Glomerular visceral epithelial cell (primary cell): ENCODE results near the gene SLC7A5.
"Not testable (repeated sequence)": the region's sequence is repeated elsewhere in the genome, so short reads cannot be mapped to it uniquely, and the experiment has no call there.

Source experiments
- DNase-seq: peaks from one replicate; pipeline ENCODE4 v3.0.0-alpha.2; 2016; ENCODE audit errors: extremely low spot score

Gene SLC7A5

GRCh38 chr16:87794485-87795078, 74.7 kb downstream of the SLC7A5 start:
- DNase-seq: no peak

GRCh38 chr16:87792205-87792565, 77.1 kb downstream of the SLC7A5 start:
- no peak for DNase-seq

- DNase-seq: no peak
These were observed 77.8 kb downstream of the SLC7A5 start for GRCh38 chr16:87791295-87792204.

- peak; percentile 20 for DNase-seq
These were observed 78.8 kb downstream of the SLC7A5 start for GRCh38 chr16:87790292-87791100.

- DNase-seq: peak; percentile 47
These were observed 79.6 kb downstream of the SLC7A5 start for GRCh38 chr16:87789437-87790291.

- not testable (repeated sequence) for DNase-seq
These were observed 80.4 kb downstream of the SLC7A5 start for GRCh38 chr16:87788730-87789436.

- not testable (repeated sequence) for DNase-seq
These were observed 81.7 kb downstream of the SLC7A5 start for GRCh38 chr16:87787451-87788091.

- DNase-seq: peak; percentile 38
These were observed 84.5 kb downstream of the SLC7A5 start for GRCh38 chr16:87784812-87785211.

- no peak for DNase-seq
These were observed 87.3 kb downstream of the SLC7A5 start for GRCh38 chr16:87782033-87782432.

GRCh38 chr16:87780385-87780989, 88.8 kb downstream of the SLC7A5 start:
- no peak for DNase-seq
